HEK293 (cell line): ENCODE data around the gene PSORS1C2.

Source experiments
- CTCF ChIA-PET: fragments of 350-600 bp; formaldehyde crosslinking; extraction: SDS; loops from one replicate; lab custom pipeline; 2021; ENCODE audit warnings: antibody characterized with exemption; lab: Yijun Ruan, JAX
- POLR2A ChIA-PET: fragments of 300-600 bp; formaldehyde crosslinking; extraction: SDS; loops from one replicate; lab custom pipeline; 2020; ENCODE audit warnings: antibody characterized with exemption, inconsistent platforms; lab: Yijun Ruan, JAX
- H3K27ac ChIP-seq: fragments of 200-500 bp; sonication (Bioruptor generic); 2 replicates; pipeline ENCODE4 v1.5.1; 2014; ENCODE audit warnings: low read depth, low read length, control low read depth, inconsistent platforms; ENCODE audit errors: extremely low read depth
- H3K36me3 ChIP-seq, 2 experiments: fragments of 200-500 bp in 1 of 2; sonication (Bioruptor generic) in 1 of 2; 1 replicate in 1 of 2; 2 replicates in 1 of 2; pipeline ENCODE4 v1.5.1; 2014 to 2017; ENCODE audit warnings: inconsistent platforms in 2 of 2, low read length in 2 of 2; ENCODE audit not compliant: control insufficient read depth in 2 of 2, insufficient read depth in 1 of 2
- H3K4me1 ChIP-seq: fragments of 200-500 bp; sonication (Bioruptor generic); 2 replicates; pipeline ENCODE4 v1.5.1; 2014; ENCODE audit warnings: mild to moderate bottlenecking, low read length, inconsistent platforms; ENCODE audit not compliant: control insufficient read depth, insufficient read depth
- H3K4me3 ChIP-seq: 2 replicates; pipeline ENCODE4 v1.5.1; 2011; ENCODE audit warnings: low read depth, mild to moderate bottlenecking, control low read depth, low read length, moderate library complexity
- H3K9me3 ChIP-seq: fragments of 200-500 bp; sonication (Bioruptor generic); 2 replicates; pipeline ENCODE4 v1.5.1; 2014; ENCODE audit warnings: low read depth, low read length, inconsistent platforms; ENCODE audit not compliant: control insufficient read depth, insufficient read depth
- EGR2 ChIP-seq: fragments of 450-650 bp; formaldehyde crosslinking; IDR thresholded peaks from 2 replicates; pipeline ENCODE4 v1.5.1; 2016; ENCODE audit warnings: low read depth, missing biosample characterization, missing genetic modification characterization
- GLIS1 ChIP-seq: fragments of 450-650 bp; formaldehyde crosslinking; IDR thresholded peaks from 2 replicates; pipeline ENCODE4 v1.5.1; 2016; ENCODE audit warnings: missing biosample characterization, missing genetic modification characterization
- KLF1 ChIP-seq: fragments of 450-650 bp; formaldehyde crosslinking; IDR thresholded peaks from 2 replicates; pipeline ENCODE4 v1.5.1; 2016; ENCODE audit warnings: missing biosample characterization, missing genetic modification characterization
- OSR2 ChIP-seq: fragments of 450-650 bp; formaldehyde crosslinking; IDR thresholded peaks from 2 replicates; pipeline ENCODE4 v1.5.1; 2016; ENCODE audit warnings: missing biosample characterization, missing genetic modification characterization
- REPIN1 ChIP-seq: fragments of 450-650 bp; formaldehyde crosslinking; IDR thresholded peaks from 2 replicates; pipeline ENCODE4 v1.5.1; 2017; ENCODE audit warnings: missing biosample characterization, missing genetic modification characterization, low read depth
- SCRT2 ChIP-seq: fragments of 450-650 bp; formaldehyde crosslinking; IDR thresholded peaks from 2 replicates; pipeline ENCODE4 v1.5.1; 2016; ENCODE audit warnings: missing biosample characterization, missing genetic modification characterization
- ZBTB1 ChIP-seq: fragments of 450-650 bp; formaldehyde crosslinking; IDR thresholded peaks from 2 replicates; pipeline ENCODE4 v1.5.1; 2016; ENCODE audit warnings: missing biosample characterization, missing genetic modification characterization
- ZBTB17 ChIP-seq: fragments of 450-650 bp; formaldehyde crosslinking; IDR thresholded peaks from 2 replicates; pipeline ENCODE4 v1.5.1; 2016; ENCODE audit warnings: missing biosample characterization, missing genetic modification characterization
- ZBTB20 ChIP-seq: fragments of 450-650 bp; formaldehyde crosslinking; IDR thresholded peaks from 2 replicates; pipeline ENCODE4 v1.5.1; 2016; ENCODE audit warnings: missing biosample characterization, missing genetic modification characterization
- ZBTB21 ChIP-seq: fragments of 450-650 bp; formaldehyde crosslinking; IDR thresholded peaks from 2 replicates; pipeline ENCODE4 v1.5.1; 2017; ENCODE audit warnings: missing biosample characterization, missing genetic modification characterization
- ZFP37 ChIP-seq: fragments of 450-650 bp; formaldehyde crosslinking; IDR thresholded peaks from 2 replicates; pipeline ENCODE4 v1.5.1; 2016; ENCODE audit warnings: missing biosample characterization, missing genetic modification characterization
- ZNF146 ChIP-seq: fragments of 450-650 bp; formaldehyde crosslinking; IDR thresholded peaks from 2 replicates; pipeline ENCODE4 v1.5.1; 2016; ENCODE audit warnings: missing biosample characterization, missing genetic modification characterization
- ZNF19 ChIP-seq: fragments of 450-650 bp; formaldehyde crosslinking; IDR thresholded peaks from 2 replicates; pipeline ENCODE4; 2016; ENCODE audit warnings: missing biosample characterization, missing genetic modification characterization, low read depth
- ZNF211 ChIP-seq: fragments of 450-650 bp; formaldehyde crosslinking; IDR thresholded peaks from 2 replicates; pipeline ENCODE4 v1.5.1; 2016; ENCODE audit warnings: low read depth, missing biosample characterization, missing genetic modification characterization
- ZNF274 ChIP-seq, 2 experiments: fragments of 200-500 bp in 1 of 2; fragments of 450-650 bp in 1 of 2; sonication (Bioruptor generic) in 1 of 2; formaldehyde crosslinking in 1 of 2; IDR thresholded peaks; 2 replicates each; pipeline versions ENCODE4 v1.5.1 to v1.6.1; 2014 to 2016; ENCODE audit warnings: borderline replicate concordance in 1 of 2, inconsistent platforms in 1 of 2, low read length in 1 of 2, missing biosample characterization in 1 of 2, missing genetic modification characterization in 1 of 2
- ZNF292 ChIP-seq: fragments of 450-650 bp; formaldehyde crosslinking; IDR thresholded peaks from 2 replicates; pipeline ENCODE4 v1.5.1; 2016; ENCODE audit warnings: low read depth, missing biosample characterization, missing genetic modification characterization, borderline replicate concordance
- ZNF341 ChIP-seq: fragments of 450-650 bp; formaldehyde crosslinking; IDR thresholded peaks from 2 replicates; pipeline ENCODE4; 2016; ENCODE audit warnings: low read depth, missing biosample characterization, missing genetic modification characterization
- ZNF354C ChIP-seq: fragments of 450-650 bp; formaldehyde crosslinking; IDR thresholded peaks from 2 replicates; pipeline ENCODE4 v1.5.1; 2016; ENCODE audit warnings: missing biosample characterization, missing genetic modification characterization, low read depth, borderline replicate concordance
- ZNF366 ChIP-seq: fragments of 450-650 bp; formaldehyde crosslinking; conservative IDR thresholded peaks from 2 replicates; pipeline ENCODE4 v1.5.1; 2016; ENCODE audit warnings: missing biosample characterization, missing genetic modification characterization
- ZNF423 ChIP-seq: fragments of 450-650 bp; formaldehyde crosslinking; IDR thresholded peaks from 2 replicates; pipeline ENCODE4 v1.5.1; 2016; ENCODE audit warnings: missing biosample characterization, missing genetic modification characterization
- ZNF521 ChIP-seq: fragments of 450-650 bp; formaldehyde crosslinking; IDR thresholded peaks from 2 replicates; pipeline ENCODE4 v1.5.1; 2017; ENCODE audit warnings: missing biosample characterization, mild to moderate bottlenecking, missing genetic modification characterization
- ZNF544 ChIP-seq: fragments of 450-650 bp; formaldehyde crosslinking; IDR thresholded peaks from 2 replicates; pipeline ENCODE4 v1.5.0; 2017; ENCODE audit warnings: missing biosample characterization, missing genetic modification characterization
- ZNF549 ChIP-seq: fragments of 450-650 bp; IDR thresholded peaks from 2 replicates; pipeline ENCODE4 v1.5.1; 2018; ENCODE audit warnings: missing biosample characterization, missing genetic modification characterization, mild to moderate bottlenecking, inconsistent platforms, moderate library complexity
- ZNF585B ChIP-seq: fragments of 450-650 bp; formaldehyde crosslinking; IDR thresholded peaks from 2 replicates; pipeline ENCODE4 v1.5.1; 2016; ENCODE audit warnings: missing biosample characterization, missing genetic modification characterization
- ZNF621 ChIP-seq: fragments of 450-650 bp; formaldehyde crosslinking; IDR thresholded peaks from 2 replicates; pipeline ENCODE4 v1.5.1; 2017; ENCODE audit warnings: missing biosample characterization, missing genetic modification characterization
- ZNF658 ChIP-seq: fragments of 450-650 bp; formaldehyde crosslinking; IDR thresholded peaks from 2 replicates; pipeline ENCODE4; 2016; ENCODE audit warnings: missing biosample characterization, missing genetic modification characterization
- ZNF660 ChIP-seq: fragments of 450-650 bp; IDR thresholded peaks from 2 replicates; pipeline ENCODE4 v1.5.1; 2018; ENCODE audit warnings: missing biosample characterization, mild to moderate bottlenecking, missing genetic modification characterization
- ZSCAN16 ChIP-seq: fragments of 450-650 bp; formaldehyde crosslinking; IDR thresholded peaks from 2 replicates; pipeline ENCODE4 v1.5.1; 2016; ENCODE audit warnings: missing biosample characterization, missing genetic modification characterization
- TF ChIP-seq, protein P1 (sequence below): fragments of 450-650 bp; formaldehyde crosslinking; IDR thresholded peaks from 2 replicates; pipeline ENCODE4 v1.5.1; 2016; ENCODE audit warnings: missing biosample characterization, missing genetic modification characterization, borderline replicate concordance
- TF ChIP-seq, protein P2 (sequence below): fragments of 450-650 bp; formaldehyde crosslinking; IDR thresholded peaks from 2 replicates; pipeline ENCODE4 v1.5.1; 2017; ENCODE audit warnings: missing biosample characterization, missing genetic modification characterization
- TF ChIP-seq, protein P3 (sequence below): fragments of 450-650 bp; formaldehyde crosslinking; IDR thresholded peaks from 2 replicates; pipeline ENCODE4 v1.5.1; 2017; ENCODE audit warnings: missing biosample characterization, missing genetic modification characterization
- TF ChIP-seq, protein P4 (sequence below): fragments of 450-650 bp; formaldehyde crosslinking; IDR thresholded peaks from 2 replicates; pipeline ENCODE4 v1.5.1; 2016; ENCODE audit warnings: missing biosample characterization, missing genetic modification characterization

Gene PSORS1C2

DNA sequence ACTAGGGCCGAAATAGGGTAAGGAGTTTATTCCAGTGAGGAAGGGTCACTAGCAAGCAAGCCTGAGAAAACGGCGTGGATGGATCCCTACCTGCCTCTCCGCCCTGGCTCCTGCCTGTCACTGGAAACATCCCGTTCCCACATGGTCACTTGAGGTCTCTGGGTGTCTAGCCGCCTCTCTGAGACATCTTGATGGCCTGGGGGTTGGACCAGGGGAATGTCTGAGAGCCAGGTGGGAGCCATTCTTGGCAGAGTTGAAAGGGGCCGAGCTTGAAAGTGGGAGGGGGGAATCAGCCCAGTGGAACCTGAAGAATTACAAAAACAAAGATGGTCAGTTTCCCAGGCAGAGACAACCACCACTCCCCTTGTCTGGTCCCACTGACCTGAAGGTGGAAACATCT, 17.8 kb upstream of the PSORS1C2 start:
- Histone ChIP-seq H3K27ac (no peak overlapping the region), H3K4me1 (peaks cover 9% of the 10 kb centered on the region), H3K36me3 (peaks cover 26 to 52% of the 10 kb centered on the region in 2 experiments; a peak in 2 of 3 replicates), H3K9me3 (no peaks in the 10 kb centered on the region), H3K4me3 (no peak overlapping the region)
- POLR2A ChIA-PET = no interaction called here
- no peak for TF ChIP-seq ZNF544 (tag by site-specific recombination)
- no peak for TF ChIP-seq ZBTB17 (tag by site-specific recombination)
- TF ChIP-seq ZNF423 (tag by site-specific recombination) = no peak
- no peak for TF ChIP-seq REPIN1 (tag by site-specific recombination)
- no peak for TF ChIP-seq ZFP37 (tag by site-specific recombination)
- TF ChIP-seq ZNF585B (tag by site-specific recombination) = no peak
- TF ChIP-seq, protein P1, sequence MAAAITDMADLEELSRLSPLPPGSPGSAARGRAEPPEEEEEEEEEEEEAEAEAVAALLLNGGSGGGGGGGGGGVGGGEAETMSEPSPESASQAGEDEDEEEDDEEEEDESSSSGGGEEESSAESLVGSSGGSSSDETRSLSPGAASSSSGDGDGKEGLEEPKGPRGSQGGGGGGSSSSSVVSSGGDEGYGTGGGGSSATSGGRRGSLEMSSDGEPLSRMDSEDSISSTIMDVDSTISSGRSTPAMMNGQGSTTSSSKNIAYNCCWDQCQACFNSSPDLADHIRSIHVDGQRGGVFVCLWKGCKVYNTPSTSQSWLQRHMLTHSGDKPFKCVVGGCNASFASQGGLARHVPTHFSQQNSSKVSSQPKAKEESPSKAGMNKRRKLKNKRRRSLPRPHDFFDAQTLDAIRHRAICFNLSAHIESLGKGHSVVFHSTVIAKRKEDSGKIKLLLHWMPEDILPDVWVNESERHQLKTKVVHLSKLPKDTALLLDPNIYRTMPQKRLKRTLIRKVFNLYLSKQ (tag by site-specific recombination) = no peak
- TF ChIP-seq ZNF660 (tag by site-specific recombination) = no peak
- TF ChIP-seq ZNF621 (tag by site-specific recombination) = no peak
- no peak for TF ChIP-seq ZNF292 (tag by site-specific recombination)
- CTCF ChIA-PET = interaction anchor here (1.0 to 2.7 kb wide), 2 partner anchors 18 to 212 kb away, joined by 3 to 12 read pairs; partner anchors contain the start of gene PSORS1C2

DNA sequence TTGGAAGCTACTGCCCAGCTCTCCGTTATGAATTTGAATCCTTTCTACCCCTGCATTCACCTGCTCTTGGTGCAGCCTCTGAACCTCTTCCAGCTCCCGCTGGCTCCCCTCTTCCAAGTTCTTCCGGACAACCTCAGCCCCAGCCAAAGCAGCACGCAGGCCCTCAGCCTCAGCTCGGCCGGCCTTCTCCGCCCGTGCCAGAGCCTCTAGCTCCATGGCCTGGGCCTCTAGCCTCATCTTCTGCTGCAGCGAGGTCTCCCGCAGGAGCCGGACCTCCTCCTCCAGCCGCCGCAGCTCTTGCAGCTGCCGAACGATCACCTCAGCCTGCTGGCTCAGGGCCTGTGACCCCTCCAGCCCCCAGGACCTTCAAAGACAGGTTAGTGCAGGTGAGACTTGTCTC, 15.6 kb upstream of the PSORS1C2 start:
- no peaks in the 10 kb centered on the region for H3K9me3 ChIP-seq

DNA sequence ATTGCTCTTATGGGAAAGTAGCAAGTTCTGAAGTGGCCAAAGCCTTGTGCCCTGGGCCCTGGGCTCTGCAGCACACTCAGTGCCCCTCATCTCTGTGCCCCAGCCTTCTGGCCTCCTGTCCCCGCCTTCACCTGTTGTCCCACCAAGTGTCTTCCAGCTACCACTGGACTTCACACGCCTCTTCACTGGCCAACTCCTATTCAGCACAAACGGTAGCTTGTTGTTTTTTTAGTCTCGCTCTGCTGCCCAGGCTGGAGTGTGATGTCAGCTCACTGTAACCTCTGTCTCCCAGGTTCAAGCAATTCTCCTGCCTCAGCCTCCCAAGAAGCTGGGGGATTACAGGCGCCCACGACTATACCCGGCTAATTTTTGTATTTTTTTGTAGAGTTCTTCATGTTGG, 13.9 kb upstream of the PSORS1C2 start:
- Histone ChIP-seq H3K4me3 (no peak overlapping the region), H3K27ac (no peak overlapping the region), H3K9me3 (no peaks in the 10 kb centered on the region), H3K4me1 (peaks cover 3% of the 10 kb centered on the region; the same call in 1 of the 2 replicates), H3K36me3 (peaks cover 21 to 66% of the 10 kb centered on the region in 2 experiments; a peak in 2 of 3 replicates)
- CTCF ChIA-PET = interaction anchor here (1.0 to 2.4 kb wide), 3 partner anchors 15 to 214 kb away, joined by 3 to 10 read pairs (median 6); partner anchors contain the start of gene PSORS1C2
- TF ChIP-seq SCRT2 (tag by site-specific recombination) = peak; percentile 60
- TF ChIP-seq ZBTB20 = peak; percentile 38; the same call in 1 of the 2 replicates
- TF ChIP-seq, protein P2, sequence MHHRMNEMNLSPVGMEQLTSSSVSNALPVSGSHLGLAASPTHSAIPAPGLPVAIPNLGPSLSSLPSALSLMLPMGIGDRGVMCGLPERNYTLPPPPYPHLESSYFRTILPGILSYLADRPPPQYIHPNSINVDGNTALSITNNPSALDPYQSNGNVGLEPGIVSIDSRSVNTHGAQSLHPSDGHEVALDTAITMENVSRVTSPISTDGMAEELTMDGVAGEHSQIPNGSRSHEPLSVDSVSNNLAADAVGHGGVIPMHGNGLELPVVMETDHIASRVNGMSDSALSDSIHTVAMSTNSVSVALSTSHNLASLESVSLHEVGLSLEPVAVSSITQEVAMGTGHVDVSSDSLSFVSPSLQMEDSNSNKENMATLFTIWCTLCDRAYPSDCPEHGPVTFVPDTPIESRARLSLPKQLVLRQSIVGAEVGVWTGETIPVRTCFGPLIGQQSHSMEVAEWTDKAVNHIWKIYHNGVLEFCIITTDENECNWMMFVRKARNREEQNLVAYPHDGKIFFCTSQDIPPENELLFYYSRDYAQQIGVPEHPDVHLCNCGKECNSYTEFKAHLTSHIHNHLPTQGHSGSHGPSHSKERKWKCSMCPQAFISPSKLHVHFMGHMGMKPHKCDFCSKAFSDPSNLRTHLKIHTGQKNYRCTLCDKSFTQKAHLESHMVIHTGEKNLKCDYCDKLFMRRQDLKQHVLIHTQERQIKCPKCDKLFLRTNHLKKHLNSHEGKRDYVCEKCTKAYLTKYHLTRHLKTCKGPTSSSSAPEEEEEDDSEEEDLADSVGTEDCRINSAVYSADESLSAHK (tag by site-specific recombination) = no peak
- 0 out of 2 replicates have a peak, but pooled peaks have one; percentile 7 for TF ChIP-seq GLIS1 (tag by site-specific recombination)
- TF ChIP-seq EGR2 = peak; percentile 17; the same call in 1 of the 2 replicates
- TF ChIP-seq ZNF146 = no peak
- peak; percentile 89 for TF ChIP-seq OSR2 (tag by site-specific recombination)
- TF ChIP-seq ZBTB21 (tag by site-specific recombination) = no peak
- TF ChIP-seq ZNF549 (tag by site-specific recombination) = no peak
- POLR2A ChIA-PET = interaction anchor here (0.7 kb wide), 1 partner anchor 27 kb away, joined by 3 read pairs; no protein-coding TSS in a partner anchor

More for the DNA sequence above, 15.6 kb upstream of the PSORS1C2 start:
- ChIA-PET CTCF (interaction anchor here (0.5 to 2.7 kb wide), 2 partner anchors 16 to 276 kb away, joined by 3 to 12 read pairs; partner anchors contain the start of gene PSORS1C2), POLR2A (interaction anchor here (0.6 to 1.3 kb wide), 2 partner anchors 11 to 34 kb away, joined by 3 to 4 read pairs; no protein-coding TSS in a partner anchor)
- H3K4me1 ChIP-seq = peaks cover 4% of the 10 kb centered on the region
- H3K36me3 ChIP-seq = peaks cover 18 to 55% of the 10 kb centered on the region in 2 experiments; a peak in 2 of 3 replicates
- H3K27ac ChIP-seq = 0 out of 2 replicates have a peak overlapping the region, but pooled peaks have one; percentile 34
- H3K4me3 ChIP-seq = no peak overlapping the region
- no peak for TF ChIP-seq EGR2
- no peak for TF ChIP-seq ZNF19 (tag by site-specific recombination)
- no peak for TF ChIP-seq ZNF521 (tag by site-specific recombination)
- TF ChIP-seq ZSCAN16 = no peak
- TF ChIP-seq, protein P3, sequence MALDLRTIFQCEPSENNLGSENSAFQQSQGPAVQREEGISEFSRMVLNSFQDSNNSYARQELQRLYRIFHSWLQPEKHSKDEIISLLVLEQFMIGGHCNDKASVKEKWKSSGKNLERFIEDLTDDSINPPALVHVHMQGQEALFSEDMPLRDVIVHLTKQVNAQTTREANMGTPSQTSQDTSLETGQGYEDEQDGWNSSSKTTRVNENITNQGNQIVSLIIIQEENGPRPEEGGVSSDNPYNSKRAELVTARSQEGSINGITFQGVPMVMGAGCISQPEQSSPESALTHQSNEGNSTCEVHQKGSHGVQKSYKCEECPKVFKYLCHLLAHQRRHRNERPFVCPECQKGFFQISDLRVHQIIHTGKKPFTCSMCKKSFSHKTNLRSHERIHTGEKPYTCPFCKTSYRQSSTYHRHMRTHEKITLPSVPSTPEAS = no peak
- no peak for TF ChIP-seq ZNF274 (IDR thresholded peaks at IDR 0.05; ENCODE audit: low read length)
- no peak for TF ChIP-seq ZNF274 (tag by site-specific recombination; IDR thresholded peaks at IDR 0.05; ENCODE audit: borderline replicate concordance)
- TF ChIP-seq ZNF354C (tag by site-specific recombination) = no peak
- TF ChIP-seq, protein P4, sequence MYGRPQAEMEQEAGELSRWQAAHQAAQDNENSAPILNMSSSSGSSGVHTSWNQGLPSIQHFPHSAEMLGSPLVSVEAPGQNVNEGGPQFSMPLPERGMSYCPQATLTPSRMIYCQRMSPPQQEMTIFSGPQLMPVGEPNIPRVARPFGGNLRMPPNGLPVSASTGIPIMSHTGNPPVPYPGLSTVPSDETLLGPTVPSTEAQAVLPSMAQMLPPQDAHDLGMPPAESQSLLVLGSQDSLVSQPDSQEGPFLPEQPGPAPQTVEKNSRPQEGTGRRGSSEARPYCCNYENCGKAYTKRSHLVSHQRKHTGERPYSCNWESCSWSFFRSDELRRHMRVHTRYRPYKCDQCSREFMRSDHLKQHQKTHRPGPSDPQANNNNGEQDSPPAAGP (tag by site-specific recombination) = no peak
- no peak for TF ChIP-seq ZNF341 (tag by site-specific recombination)
- TF ChIP-seq KLF1 (tag by site-specific recombination) = no peak
- TF ChIP-seq ZBTB1 (tag by site-specific recombination) = no peak
- no peak for TF ChIP-seq ZNF658 (tag by site-specific recombination)
- no peak for TF ChIP-seq ZNF211 (tag by site-specific recombination)
- no peak for TF ChIP-seq ZNF366
- TF ChIP-seq, all 188 proteins: peak for 0
